Vagina (tissue), 2 donors: Measurements from ENCODE around the gene UPP2. TPM values are rescaled to one million over a fixed set of nuclear protein-coding genes. Genes with fewer than 3 reads are reported as not detected.

Experiments used
- DNase-seq, 2 donors: peaks; one replicate each; pipeline ENCODE4 v3.0.0-alpha.2; 2017; ENCODE audit errors: extremely low spot score in 2 of 2
- H3K27ac ChIP-seq: fragments of 200-600 bp; sonication (generic); one replicate; pipeline ENCODE4 v1.5.1; 2019
- H3K27me3 ChIP-seq: fragments of 200-600 bp; sonication (generic); one replicate; pipeline ENCODE4 v1.5.1; 2019
- H3K36me3 ChIP-seq, 2 donors: fragments of 200-600 bp; sonication (generic); one replicate each; pipeline ENCODE4 v1.5.1; 2017 to 2019
- H3K4me1 ChIP-seq: fragments of 200-600 bp; sonication (generic); one replicate; pipeline ENCODE4 v1.5.1; 2019
- H3K4me3 ChIP-seq, 2 donors: fragments of 200-600 bp; sonication (generic); 1 replicate in 1 of 2; 2 replicates in 1 of 2; pipeline ENCODE4 v1.5.1; 2016 to 2019
- H3K9me3 ChIP-seq: fragments of 200-600 bp; sonication (generic); one replicate; pipeline ENCODE4 v1.5.1; 2019
- CTCF ChIP-seq, 3 experiments: fragments of 450-650 bp in 2 of 3; fragments of 200-600 bp in 1 of 3; sonication (generic) in 1 of 3; IDR thresholded peaks; one replicate each; pipeline ENCODE4 v1.5.1; 2017 to 2019; ENCODE audit warnings: antibody characterized with exemption in 3 of 3, mild to moderate bottlenecking in 2 of 3, moderate library complexity in 2 of 3
- POLR2A ChIP-seq, 2 donors: fragments of 450-650 bp; IDR thresholded peaks; one replicate each; pipeline ENCODE4 v1.6.1; 2017; ENCODE audit warnings: antibody characterized with exemption in 2 of 2, mild to moderate bottlenecking in 2 of 2, moderate library complexity in 2 of 2
- POLR2AphosphoS5 ChIP-seq, 2 donors: sonication (generic); formaldehyde crosslinking; IDR thresholded peaks; one replicate each; pipeline ENCODE4 v1.9.0; 2017; ENCODE audit warnings: antibody characterized with exemption in 2 of 2, mild to moderate bottlenecking in 2 of 2, low read depth in 1 of 2; ENCODE audit not compliant: insufficient read depth in 1 of 2
- intact Hi-C: fragments of 100-400 bp; cut with DNase I; formaldehyde crosslinking; loops from one replicate; pipeline ENCODE4 v1.15.1; 2023
- total RNA-seq: library from RNA; depleted of rRNA; stranded (reverse); fragments of >200 nt; gene quantifications from one replicate; pipeline ENCODE4 v1.2.3, GENCODE V29; 2016

The UPP2 gene
- total RNA-seq, 1 donor from 2014 or later = not detected

DNA sequence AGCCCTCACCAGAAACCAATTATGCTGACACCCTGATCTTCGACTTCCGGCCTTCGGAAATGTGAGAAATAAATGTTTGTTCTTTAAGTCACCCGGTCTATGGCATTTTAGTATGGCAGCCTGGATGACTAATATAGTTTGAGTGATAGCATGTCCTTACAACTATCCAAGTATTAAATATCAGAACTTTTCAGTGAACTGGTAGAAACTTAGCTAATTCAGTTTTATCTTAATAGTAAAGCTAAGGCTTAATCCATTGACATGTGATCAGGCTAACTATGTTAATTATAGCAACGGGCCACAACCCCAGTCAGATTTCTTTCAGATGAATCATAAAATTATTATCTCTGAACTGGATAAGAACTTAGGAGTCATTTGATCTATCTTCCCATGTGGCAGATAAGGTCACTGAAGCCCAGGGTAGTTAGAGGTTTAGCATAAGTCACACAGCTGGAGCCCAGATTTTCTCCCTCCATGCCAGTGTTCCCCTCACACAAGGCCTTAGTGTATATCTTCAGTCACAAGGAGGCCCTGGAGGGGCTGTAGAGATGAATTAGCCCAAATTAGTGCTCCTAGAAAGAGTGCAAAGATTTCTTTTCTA is 40.7 kb upstream of the UPP2 start:
- Histone ChIP-seq H3K27me3 (no peaks in the 10 kb centered on the region), H3K36me3 (no peaks in the 10 kb centered on the region), H3K4me3 (no peak overlapping the region), H3K27ac (no peak overlapping the region), H3K9me3 (no peaks in the 10 kb centered on the region), H3K4me1 (no peaks in the 10 kb centered on the region)
- intact Hi-C loops = no loop called here
- no peak for DNase-seq
- TF ChIP-seq POLR2A (IDR thresholded peaks at IDR 0.05) = no peak
- no peak for TF ChIP-seq CTCF (IDR thresholded peaks at IDR 0.05)
- no peak for TF ChIP-seq POLR2AphosphoS5 (IDR thresholded peaks at IDR 0.05; ENCODE audit: insufficient read depth in 1 of 2, low read depth in 1 of 2)

DNA sequence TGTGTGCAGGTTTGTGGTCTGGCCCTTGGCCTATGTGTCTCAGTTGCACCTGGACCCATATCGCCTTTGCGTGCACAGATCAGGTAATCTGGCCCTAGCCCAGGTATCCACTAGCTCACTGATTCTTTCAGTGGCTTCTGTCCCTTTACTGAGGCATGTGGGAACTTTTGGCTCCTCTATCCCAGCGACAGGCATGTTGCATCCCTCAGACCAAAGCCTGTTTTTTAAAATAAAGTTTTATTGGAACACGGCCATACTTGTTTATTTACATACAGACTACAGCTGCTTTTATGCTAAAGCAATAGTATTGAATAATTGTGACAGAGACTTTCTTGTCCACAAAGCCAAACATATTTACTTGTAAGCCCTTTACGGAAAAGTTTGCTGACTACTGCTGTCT is 39.9 kb upstream of the UPP2 start:
- Histone ChIP-seq H3K27ac (no peak overlapping the region), H3K4me1 (no peaks in the 10 kb centered on the region), H3K4me3 (no peak overlapping the region), H3K36me3 (no peaks in the 10 kb centered on the region), H3K9me3 (no peaks in the 10 kb centered on the region), H3K27me3 (no peaks in the 10 kb centered on the region)
- DNase-seq = no peak
- intact Hi-C loops = no loop called here
- no peak for TF ChIP-seq CTCF (IDR thresholded peaks at IDR 0.05)
- no peak for TF ChIP-seq POLR2AphosphoS5 (IDR thresholded peaks at IDR 0.05; ENCODE audit: insufficient read depth in 1 of 2, low read depth in 1 of 2)

DNA sequence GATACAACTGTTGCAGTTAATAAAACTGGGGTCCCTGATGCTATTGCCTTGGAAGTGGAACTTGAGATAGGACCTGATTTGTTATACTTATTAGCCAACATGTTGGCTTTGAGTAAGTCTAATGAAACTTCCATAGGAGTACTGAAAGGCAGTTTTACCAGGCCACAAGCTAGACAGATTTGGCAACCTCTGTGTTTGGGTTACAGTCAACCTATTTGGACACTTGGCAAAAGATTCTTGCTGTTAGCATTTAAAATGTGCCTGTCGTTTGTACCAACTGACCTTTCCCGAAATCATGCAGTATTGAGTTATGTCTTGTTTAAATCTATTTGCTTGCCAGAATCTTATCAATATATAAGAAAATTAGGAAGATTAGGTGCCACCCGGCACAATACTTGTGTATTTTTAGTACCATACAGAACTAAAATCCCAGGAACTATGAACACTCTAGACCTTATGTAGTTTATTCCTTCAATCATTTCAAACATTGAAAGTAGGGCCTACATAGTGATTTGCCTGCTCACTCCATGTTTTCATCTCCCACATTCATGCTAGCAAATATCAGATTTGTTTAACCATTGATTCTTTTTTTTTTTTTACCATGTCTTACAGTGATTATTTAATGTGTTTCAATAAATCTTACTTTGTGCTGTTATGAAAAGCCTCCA is 35.5 kb upstream of the UPP2 start:
- Histone ChIP-seq H3K36me3 (no peaks in the 10 kb centered on the region), H3K4me3 (no peak overlapping the region), H3K27me3 (no peaks in the 10 kb centered on the region), H3K9me3 (no peaks in the 10 kb centered on the region), H3K4me1 (no peaks in the 10 kb centered on the region), H3K27ac (no peak overlapping the region)
- no peak for DNase-seq
- intact Hi-C loops = no loop called here
- TF ChIP-seq POLR2A (IDR thresholded peaks at IDR 0.05) = no peak
- no peak for TF ChIP-seq CTCF (IDR thresholded peaks at IDR 0.05)
- TF ChIP-seq POLR2AphosphoS5 (IDR thresholded peaks at IDR 0.05; ENCODE audit: insufficient read depth in 1 of 2, low read depth in 1 of 2) = no peak

GRCh38 chr2:158071018-158071417 is 30.7 kb upstream of the UPP2 start:
- H3K4me3 ChIP-seq = no peak overlapping the region
- no peaks in the 10 kb centered on the region for H3K27me3 ChIP-seq
- H3K36me3 ChIP-seq = no peaks in the 10 kb centered on the region
- DNase-seq = no peak
- H3K4me1 ChIP-seq = no peaks in the 10 kb centered on the region
- no peak overlapping the region for H3K27ac ChIP-seq
- intact Hi-C loops = no loop called here
- no peak for TF ChIP-seq CTCF (IDR thresholded peaks at IDR 0.05)
- TF ChIP-seq POLR2AphosphoS5 (IDR thresholded peaks at IDR 0.05; ENCODE audit: insufficient read depth in 1 of 2, low read depth in 1 of 2) = no peak
- no peak for TF ChIP-seq POLR2A (IDR thresholded peaks at IDR 0.05)
- H3K9me3 ChIP-seq = no peaks in the 10 kb centered on the region

- Histone ChIP-seq H3K27me3 (no peaks in the 10 kb centered on the region), H3K4me1 (no peaks in the 10 kb centered on the region), H3K27ac (no peak overlapping the region), H3K9me3 (no peaks in the 10 kb centered on the region), H3K36me3 (no peaks in the 10 kb centered on the region), H3K4me3 (no peak overlapping the region)
- DNase-seq = no peak
- intact Hi-C loops = no loop called here
- TF ChIP-seq POLR2A (IDR thresholded peaks at IDR 0.05) (no peak), POLR2AphosphoS5 (IDR thresholded peaks at IDR 0.05; ENCODE audit: insufficient read depth in 1 of 2, low read depth in 1 of 2) (no peak), CTCF (IDR thresholded peaks at IDR 0.05) (no peak)
These were observed 29.3 kb upstream of the UPP2 start for GRCh38 chr2:158072361-158072760.
